Measurements from ENCODE around the gene KRTAP12-3.
A peak's percentile ranks its signal among the peaks of the same experiment; 100 is the strongest.

Gene KRTAP12-3

DNA sequence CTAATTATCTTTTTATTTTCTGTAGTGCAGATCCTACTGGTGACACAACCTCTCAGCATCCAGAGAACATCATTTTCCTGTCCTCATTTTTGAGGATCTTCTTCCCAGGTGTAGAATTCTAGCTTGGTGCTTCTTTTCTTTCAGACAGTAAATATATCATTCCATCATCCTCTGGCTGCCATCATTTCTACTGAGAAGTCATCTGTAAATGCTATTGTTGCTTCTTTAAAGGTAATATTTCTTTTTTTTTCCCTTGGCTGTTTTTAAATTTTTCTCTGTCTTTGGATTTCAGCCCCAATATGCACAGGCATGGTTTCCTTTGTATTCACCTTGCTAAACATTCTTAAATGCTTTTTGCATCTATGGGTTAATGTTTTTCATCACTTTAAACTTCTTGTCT lies 34.2 kb upstream of the KRTAP12-3 start:
- Histone ChIP-seq H3K4me1 (ENCODE audit: control insufficient read depth in 2 of 2, insufficient read depth in 1 of 2, low read depth in 1 of 2, low read length in 2 of 2) (no peaks in the 10 kb centered on the region), H3K9ac (ENCODE audit: low read depth, low read length, poor library complexity) (no peak overlapping the region), H2AK5ac (ENCODE audit: low read depth, low read length) (no peak overlapping the region), H3K9me3 (replicated peaks in 1 of 2; ENCODE audit: control insufficient read depth in 2 of 2, insufficient read depth in 1 of 2, low read depth in 1 of 2, low read length in 2 of 2) (peaks cover 8 to 10% of the 10 kb centered on the region in 2 donors), H3K4me2 (ENCODE audit: insufficient read depth, low read length, poor library complexity, severe bottlenecking) (no peak overlapping the region), H2BK120ac (ENCODE audit: low read depth, low read length) (no peak overlapping the region), H4K91ac (ENCODE audit: low read depth, low read length, poor library complexity) (no peak overlapping the region), H3K18ac (ENCODE audit: low read length) (no peak overlapping the region), H2AFZ (ENCODE audit: low read length) (no peak overlapping the region), H3K79me1 (ENCODE audit: low read depth, low read length) (no peaks in the 10 kb centered on the region), H2BK12ac (ENCODE audit: low read length) (no peak overlapping the region), H3K36me3 (replicated peaks in 1 of 2; ENCODE audit: control insufficient read depth in 2 of 2, insufficient read depth in 2 of 2, low read length in 2 of 2) (no peaks in the 10 kb centered on the region), H3K14ac (ENCODE audit: low read length) (no peak overlapping the region), H2BK5ac (ENCODE audit: low read length) (no peak overlapping the region), H3K23ac (ENCODE audit: low read depth, low read length, poor library complexity) (no peak overlapping the region), H3K27me3 (ENCODE audit: control insufficient read depth in 3 of 3, insufficient read depth in 3 of 3, low read depth in 1 of 3, low read length in 3 of 3) (no peaks in the 10 kb centered on the region), H3K4ac (ENCODE audit: low read length) (no peak overlapping the region), H3K4me3 (ENCODE audit: low read length in 2 of 2) (no peak overlapping the region), H4K8ac (ENCODE audit: low read depth, low read length) (no peak overlapping the region), H3K27ac (replicated peaks; ENCODE audit: low read length) (no peak overlapping the region), H2BK15ac (ENCODE audit: low read length) (no peak overlapping the region)
- DNase-seq (ENCODE audit: low spot score): no peak

DNA sequence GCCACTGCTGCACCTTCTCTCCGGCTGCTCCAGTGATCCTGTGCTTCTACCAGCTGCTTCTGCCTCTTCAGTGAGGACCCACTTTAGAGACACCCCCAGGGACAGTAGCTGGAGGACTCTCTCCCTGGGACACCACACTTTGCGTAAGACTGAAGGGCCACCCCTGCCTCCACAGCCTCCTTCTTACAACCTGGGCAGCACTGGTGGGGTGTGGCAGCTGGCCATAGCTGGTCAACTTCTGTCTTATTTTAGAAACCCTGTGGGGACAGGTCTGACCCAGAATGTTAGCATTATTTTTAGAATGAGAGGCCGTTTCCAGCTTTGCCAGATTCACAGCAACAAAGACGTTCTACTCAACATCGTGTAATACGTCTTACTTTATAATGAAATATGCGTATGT lies 32.0 kb upstream of the KRTAP12-3 start:
- no peak overlapping the region for H2BK12ac ChIP-seq (ENCODE audit: low read length)
- no peaks in the 10 kb centered on the region for H3K27me3 ChIP-seq (ENCODE audit: control insufficient read depth in 3 of 3, insufficient read depth in 3 of 3, low read depth in 1 of 3, low read length in 3 of 3)
- H2AFZ ChIP-seq (ENCODE audit: low read length): no peak overlapping the region
- H3K18ac ChIP-seq (ENCODE audit: low read length): no peak overlapping the region
- H3K4me1 ChIP-seq (ENCODE audit: control insufficient read depth in 2 of 2, insufficient read depth in 1 of 2, low read depth in 1 of 2, low read length in 2 of 2): no peaks in the 10 kb centered on the region
- H3K14ac ChIP-seq (ENCODE audit: low read length): no peak overlapping the region
- H2AK5ac ChIP-seq (ENCODE audit: low read depth, low read length): no peak overlapping the region
- no peaks in the 10 kb centered on the region for H3K36me3 ChIP-seq (replicated peaks in 1 of 2; ENCODE audit: control insufficient read depth in 2 of 2, insufficient read depth in 2 of 2, low read length in 2 of 2)
- no peak for DNase-seq (ENCODE audit: low spot score)
- H2BK15ac ChIP-seq (ENCODE audit: low read length): no peak overlapping the region
- H2BK5ac ChIP-seq (ENCODE audit: low read length): no peak overlapping the region
- no peak overlapping the region for H3K4me3 ChIP-seq (ENCODE audit: low read length in 2 of 2)
- no peak overlapping the region for H4K91ac ChIP-seq (ENCODE audit: low read depth, low read length, poor library complexity)
- WGBS, 2 donors (ENCODE audit: extremely low coverage in 2 of 2, insufficient read length in 2 of 2, insufficient replicate concordance in 1 of 2): no CpG with 5 or more reads among the region's 7 CpGs
- H3K4ac ChIP-seq (ENCODE audit: low read length): no peak overlapping the region
- no peak overlapping the region for H2BK120ac ChIP-seq (ENCODE audit: low read depth, low read length)
- no peak overlapping the region for H3K23ac ChIP-seq (ENCODE audit: low read depth, low read length, poor library complexity)
- H3K9ac ChIP-seq (ENCODE audit: low read depth, low read length, poor library complexity): no peak overlapping the region
- H3K27ac ChIP-seq (replicated peaks; ENCODE audit: low read length): no peak overlapping the region
- H3K9me3 ChIP-seq (replicated peaks in 1 of 2; ENCODE audit: control insufficient read depth in 2 of 2, insufficient read depth in 1 of 2, low read depth in 1 of 2, low read length in 2 of 2): peaks cover 4 to 8% of the 10 kb centered on the region in 2 donors
- H4K8ac ChIP-seq (ENCODE audit: low read depth, low read length): no peak overlapping the region
- H3K79me1 ChIP-seq (ENCODE audit: low read depth, low read length): no peaks in the 10 kb centered on the region
- no peak overlapping the region for H3K4me2 ChIP-seq (ENCODE audit: insufficient read depth, low read length, poor library complexity, severe bottlenecking)

- no peak overlapping the region for H4K91ac ChIP-seq (ENCODE audit: low read depth, low read length, poor library complexity)
- peak overlapping the region; percentile 50 for H3K18ac ChIP-seq (ENCODE audit: low read length)
- H2AFZ ChIP-seq (ENCODE audit: low read length): no peak overlapping the region
- DNase-seq (ENCODE audit: low spot score): no peak
- H2BK15ac ChIP-seq (ENCODE audit: low read length): no peak overlapping the region
- H2BK120ac ChIP-seq (ENCODE audit: low read depth, low read length): no peak overlapping the region
- no peak overlapping the region for H3K4ac ChIP-seq (ENCODE audit: low read length)
- no peak overlapping the region for H3K14ac ChIP-seq (ENCODE audit: low read length)
- no peaks in the 10 kb centered on the region for H3K79me1 ChIP-seq (ENCODE audit: low read depth, low read length)
- H3K23ac ChIP-seq (ENCODE audit: low read depth, low read length, poor library complexity): no peak overlapping the region
- no peaks in the 10 kb centered on the region for H3K4me1 ChIP-seq (ENCODE audit: control insufficient read depth in 2 of 2, insufficient read depth in 1 of 2, low read depth in 1 of 2, low read length in 2 of 2)
- no peak overlapping the region for H4K8ac ChIP-seq (ENCODE audit: low read depth, low read length)
- H3K4me2 ChIP-seq (ENCODE audit: insufficient read depth, low read length, poor library complexity, severe bottlenecking): no peak overlapping the region
- H3K27me3 ChIP-seq (ENCODE audit: control insufficient read depth in 3 of 3, insufficient read depth in 3 of 3, low read depth in 1 of 3, low read length in 3 of 3): no peaks in the 10 kb centered on the region
- peaks cover 4 to 8% of the 10 kb centered on the region in 2 donors for H3K9me3 ChIP-seq (replicated peaks in 1 of 2; ENCODE audit: control insufficient read depth in 2 of 2, insufficient read depth in 1 of 2, low read depth in 1 of 2, low read length in 2 of 2)
- H3K9ac ChIP-seq (ENCODE audit: low read depth, low read length, poor library complexity): no peak overlapping the region
- H2BK12ac ChIP-seq (ENCODE audit: low read length): no peak overlapping the region
- no peak overlapping the region for H2AK5ac ChIP-seq (ENCODE audit: low read depth, low read length)
- H2BK5ac ChIP-seq (ENCODE audit: low read length): no peak overlapping the region
- H3K27ac ChIP-seq (replicated peaks; ENCODE audit: low read length): no peak overlapping the region
- no peaks in the 10 kb centered on the region for H3K36me3 ChIP-seq (replicated peaks in 1 of 2; ENCODE audit: control insufficient read depth in 2 of 2, insufficient read depth in 2 of 2, low read length in 2 of 2)
- no CpG with 5 or more reads among the region's 10 CpGs for WGBS, 2 donors (ENCODE audit: extremely low coverage in 2 of 2, insufficient read length in 2 of 2, insufficient replicate concordance in 1 of 2)
- no peak overlapping the region for H3K4me3 ChIP-seq (ENCODE audit: low read length in 2 of 2)
Observed at GRCh38 chr21:44626262-44626661, 31.5 kb upstream of the KRTAP12-3 start.

- H3K23ac ChIP-seq (ENCODE audit: low read depth, low read length, poor library complexity): no peak within 1 kb of the TSS
- no CpG with 5 or more reads among the region's 7 CpGs for WGBS, 2 donors (ENCODE audit: extremely low coverage in 2 of 2, insufficient read length in 2 of 2, insufficient replicate concordance in 1 of 2)
- H3K36me3 ChIP-seq (replicated peaks in 1 of 2; ENCODE audit: control insufficient read depth in 2 of 2, insufficient read depth in 2 of 2, low read length in 2 of 2): no peaks in the 10 kb centered on the region
- H2BK120ac ChIP-seq (ENCODE audit: low read depth, low read length): no peak within 1 kb of the TSS
- peak within 1 kb of the TSS; percentile 92 for H2BK12ac ChIP-seq (ENCODE audit: low read length)
- no peak within 1 kb of the TSS for H2AFZ ChIP-seq (ENCODE audit: low read length)
- H3K79me1 ChIP-seq (ENCODE audit: low read depth, low read length): no peaks in the 10 kb centered on the region
- peak within 1 kb of the TSS; percentile 67 for H3K18ac ChIP-seq (ENCODE audit: low read length)
- H2BK15ac ChIP-seq (ENCODE audit: low read length): no peak within 1 kb of the TSS
- no peaks in the 10 kb centered on the region for H3K27me3 ChIP-seq (ENCODE audit: control insufficient read depth in 3 of 3, insufficient read depth in 3 of 3, low read depth in 1 of 3, low read length in 3 of 3)
- H3K27ac ChIP-seq (replicated peaks; ENCODE audit: low read length): no peak within 1 kb of the TSS
- H3K4me2 ChIP-seq (ENCODE audit: insufficient read depth, low read length, poor library complexity, severe bottlenecking): no peak within 1 kb of the TSS
- H3K9me3 ChIP-seq (replicated peaks in 1 of 2; ENCODE audit: control insufficient read depth in 2 of 2, insufficient read depth in 1 of 2, low read depth in 1 of 2, low read length in 2 of 2): peaks cover 4 to 8% of the 10 kb centered on the region in 2 donors
- H2BK5ac ChIP-seq (ENCODE audit: low read length): no peak within 1 kb of the TSS
- H3K4ac ChIP-seq (ENCODE audit: low read length): no peak within 1 kb of the TSS
- H4K8ac ChIP-seq (ENCODE audit: low read depth, low read length): peak within 1 kb of the TSS; percentile 77
- DNase-seq (ENCODE audit: low spot score): no peak
- peak within 1 kb of the TSS in 1 of 2 donors; percentile 28 for H3K4me3 ChIP-seq (ENCODE audit: low read length in 2 of 2)
- no peaks in the 10 kb centered on the region for H3K4me1 ChIP-seq (ENCODE audit: control insufficient read depth in 2 of 2, insufficient read depth in 1 of 2, low read depth in 1 of 2, low read length in 2 of 2)
- no peak within 1 kb of the TSS for H3K9ac ChIP-seq (ENCODE audit: low read depth, low read length, poor library complexity)
- no peak within 1 kb of the TSS for H2AK5ac ChIP-seq (ENCODE audit: low read depth, low read length)
- H4K91ac ChIP-seq (ENCODE audit: low read depth, low read length, poor library complexity): no peak within 1 kb of the TSS
- peak within 1 kb of the TSS; percentile 28 for H3K14ac ChIP-seq (ENCODE audit: low read length)
Observed at GRCh38 chr21:44626673-44627143, 31.0 kb upstream of the KRTAP12-3 start, which contains the start of gene KRTAP10-9. Gene KRTAP10-9 (plus strand): TSS chr21:44627093. CDS start chr21:44627172, 79 bp downstream.
